GM21360 (cell line): Measurements from ENCODE around the gene RNF19B.

Experiments
- ATAC-seq: cut with Tn5 transposase; IDR thresholded peaks from one replicate; pipeline ENCODE4 v1.9.1; 2021; ENCODE audit warnings: mild to moderate bottlenecking, moderate library complexity; ENCODE audit not compliant: unreplicated experiment

Gene RNF19B

GRCh38 chr1:32903991-32904785, 60.4 kb downstream of the RNF19B start:
- no peak for ATAC-seq

DNA sequence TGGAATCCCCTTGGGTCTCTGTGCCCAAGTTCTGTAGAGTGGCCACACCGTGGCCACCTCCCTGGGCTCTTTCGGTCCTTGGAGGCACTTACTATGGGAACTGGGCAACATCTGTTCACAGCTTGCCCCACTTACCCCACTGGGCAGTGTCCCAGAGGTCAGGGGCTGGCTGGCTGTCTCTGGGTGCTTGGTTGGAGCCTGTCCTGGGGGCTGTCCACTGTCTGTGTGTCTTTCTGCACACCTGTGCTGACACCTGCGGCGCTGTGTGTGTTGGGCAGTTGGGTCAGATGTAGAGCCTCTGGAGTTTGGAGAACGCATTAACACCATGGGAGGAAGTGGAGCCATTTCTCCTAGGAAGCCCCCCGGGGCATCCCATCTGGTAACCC, 62.1 kb downstream of the RNF19B start:
- ATAC-seq = no peak

DNA sequence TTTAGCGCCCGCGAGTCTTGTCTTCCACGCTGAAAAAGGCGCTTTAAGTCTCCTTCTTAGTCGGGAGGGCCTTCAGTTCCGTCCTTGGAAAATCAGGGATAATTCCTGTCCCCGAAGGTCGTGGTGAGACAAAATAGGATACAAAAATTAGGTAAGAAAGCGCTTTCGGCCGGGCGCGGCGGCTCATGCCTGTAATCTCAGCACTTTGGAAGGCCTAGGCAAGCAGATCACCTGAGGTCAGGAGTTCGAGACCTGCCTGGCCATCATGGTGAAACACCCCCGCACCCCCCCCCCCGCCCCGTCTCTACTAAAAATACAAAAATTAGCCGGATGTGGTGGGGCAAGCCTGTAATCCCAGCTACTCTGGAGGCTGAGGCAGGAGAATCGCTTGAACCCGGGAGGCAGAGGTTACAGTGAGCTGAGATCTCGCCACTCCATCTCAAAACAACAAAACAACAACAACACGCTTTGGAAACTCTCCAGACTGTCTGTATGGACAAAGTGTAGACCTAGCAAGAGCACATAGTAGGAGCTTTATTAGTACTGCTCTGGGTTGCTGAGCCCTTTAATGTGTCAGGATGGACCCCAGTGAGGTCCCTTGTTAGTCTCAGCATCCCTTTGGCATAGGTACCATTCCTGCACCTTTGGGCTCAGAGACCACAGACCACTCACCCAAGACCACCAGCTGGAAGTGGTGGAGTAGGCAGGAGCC, 62.6 kb downstream of the RNF19B start:
- no peak for ATAC-seq

- no peak for ATAC-seq
Observed at GRCh38 chr1:32900956-32901822, 63.4 kb downstream of the RNF19B start, which contains the start of gene TMEM54. Gene TMEM54, minus strand, starts transcription at chr1:32901389. Its CDS starts 151 bp downstream, at chr1:32901238.

DNA sequence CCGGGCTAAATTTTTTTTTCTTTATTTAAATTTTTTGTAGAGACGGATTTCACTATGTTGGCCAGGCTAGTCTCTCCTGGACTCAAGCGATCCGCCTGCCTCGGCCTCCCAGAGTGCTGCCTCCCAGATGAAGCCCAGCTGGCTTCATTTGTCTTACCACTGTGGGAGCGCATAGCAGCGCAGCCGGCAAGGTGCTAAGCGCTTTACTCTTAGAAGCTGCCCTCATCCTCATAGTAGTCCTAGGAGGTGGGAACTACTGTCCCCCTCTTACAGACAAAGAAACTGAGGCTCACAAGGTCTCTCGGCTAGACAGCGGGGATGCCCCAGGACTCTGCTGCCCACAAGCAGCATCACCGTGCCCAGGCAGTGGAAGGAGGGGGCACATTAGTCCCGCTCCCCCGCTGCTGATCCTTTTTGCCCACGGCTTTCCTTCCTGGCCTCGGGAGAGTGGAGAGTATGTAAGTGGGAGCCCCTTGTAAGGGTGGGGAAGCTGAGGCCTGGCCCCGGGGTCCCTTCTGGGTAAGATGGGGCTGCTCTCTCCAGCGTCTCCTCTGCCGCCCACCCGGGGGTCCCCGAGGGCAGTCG, 64.1 kb downstream of the RNF19B start:
- no peak for ATAC-seq

DNA sequence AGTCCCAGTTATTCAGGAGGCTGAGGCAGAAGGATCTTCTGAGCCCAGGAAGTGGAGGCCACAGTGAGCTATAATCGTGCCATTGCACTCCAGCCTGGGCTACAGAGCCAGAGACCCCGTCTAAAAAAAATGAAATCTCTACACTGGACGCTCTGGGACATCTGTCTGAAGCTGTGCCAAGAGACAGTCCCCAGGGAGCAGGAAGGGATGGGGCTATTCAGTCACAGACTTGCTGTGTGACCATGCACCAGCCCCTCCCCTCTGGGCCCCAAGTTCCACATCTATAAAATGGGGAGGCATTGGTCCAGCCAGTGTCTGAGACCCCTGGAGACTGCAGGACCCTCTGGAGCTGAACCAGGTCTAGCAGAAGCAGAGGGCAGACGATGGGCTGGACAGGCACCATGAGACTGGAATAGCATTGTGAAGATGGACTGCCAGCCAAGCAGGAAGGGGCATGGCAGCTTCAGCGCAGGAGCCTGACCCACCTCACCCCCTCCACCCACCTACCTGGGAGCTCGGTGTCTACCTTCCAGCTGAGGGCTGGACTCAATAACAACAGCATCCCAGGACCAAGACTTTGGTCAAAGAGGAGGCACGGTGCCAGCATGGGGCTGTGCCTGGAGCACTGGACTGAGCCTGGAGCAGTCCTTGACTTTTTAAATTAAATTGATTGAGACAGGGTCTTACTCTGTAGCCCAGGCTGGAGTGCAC, 64.9 kb downstream of the RNF19B start:
- ATAC-seq = no peak

GRCh38 chr1:32898958-32899357, 65.7 kb downstream of the RNF19B start:
- ATAC-seq = no peak

GRCh38 chr1:32898056-32898455, 66.6 kb downstream of the RNF19B start:
- ATAC-seq = no peak

GRCh38 chr1:32897082-32898049, 67.2 kb downstream of the RNF19B start:
- ATAC-seq = no peak

GRCh38 chr1:32896451-32896850, 68.2 kb downstream of the RNF19B start:
- no peak for ATAC-seq

DNA sequence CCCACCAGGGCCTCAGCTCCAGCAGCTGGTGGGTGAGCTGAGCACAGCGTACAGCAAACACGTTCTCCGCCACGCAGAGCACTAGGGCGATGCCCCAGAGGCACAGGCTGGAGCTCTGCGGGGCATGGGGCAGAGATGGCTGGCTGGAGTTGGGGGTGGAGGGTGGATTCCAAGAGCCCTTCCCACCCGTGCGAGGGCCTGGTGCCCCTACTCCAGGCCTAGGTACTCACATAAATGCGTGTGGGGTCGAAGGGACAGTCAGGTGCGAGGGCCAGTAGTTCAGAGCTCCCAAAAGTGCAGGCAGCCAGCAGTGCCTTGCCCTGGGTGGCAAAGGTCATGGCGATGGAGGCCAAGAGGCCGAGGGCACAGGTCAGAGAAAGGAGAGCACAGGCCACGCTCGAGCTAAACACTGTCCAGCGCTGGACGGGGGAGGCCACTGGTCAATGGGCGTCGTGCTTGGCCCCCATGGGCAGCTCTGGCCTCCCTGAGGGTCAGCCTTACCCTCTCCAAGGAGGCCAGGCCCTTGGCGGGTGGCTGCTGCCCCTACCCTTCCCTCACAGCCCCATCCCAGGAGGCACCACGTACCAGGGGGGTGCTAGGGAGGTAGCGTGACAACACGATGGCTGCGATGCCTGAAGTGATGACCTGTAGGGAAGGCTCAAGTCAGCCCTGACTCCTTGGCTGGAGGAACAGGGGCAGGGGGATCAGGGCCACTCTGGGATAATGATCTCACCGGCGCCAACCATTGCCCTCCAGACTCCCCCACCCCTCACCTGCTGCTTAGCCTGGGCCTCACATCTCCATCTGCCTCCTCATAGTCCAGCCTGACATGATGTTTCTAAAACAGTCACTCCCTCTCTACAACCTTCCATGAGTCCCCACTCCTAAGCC, 69.0 kb downstream of the RNF19B start:
- no peak for ATAC-seq

DNA sequence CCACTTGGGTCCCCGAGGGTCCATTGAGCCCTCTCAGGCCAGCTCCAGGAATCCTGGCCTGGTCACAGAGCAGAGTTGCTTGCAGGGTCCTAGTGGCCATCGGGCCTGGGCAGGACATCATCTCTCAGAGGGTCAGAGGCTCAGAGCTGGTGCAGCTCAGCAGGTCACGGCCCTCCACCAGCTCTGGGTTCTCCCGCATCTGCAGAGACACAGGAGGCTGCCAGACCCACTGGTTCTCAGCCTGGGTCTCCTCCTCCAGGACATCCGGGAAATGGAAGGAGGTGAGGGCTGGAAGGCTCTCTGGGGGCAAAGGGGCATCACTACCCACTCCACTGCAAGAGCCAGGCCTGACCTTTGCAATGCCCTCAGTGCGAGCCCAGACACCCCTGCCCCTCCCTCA, 69.9 kb downstream of the RNF19B start:
- ATAC-seq = no peak

- ATAC-seq = no peak
Observed at GRCh38 chr1:32894019-32894600, 70.5 kb downstream of the RNF19B start.

- ATAC-seq = no peak
Observed at GRCh38 chr1:32893198-32894018, 71.2 kb downstream of the RNF19B start.

GRCh38 chr1:32892368-32893197, 72.0 kb downstream of the RNF19B start:
- ATAC-seq = no peak

GRCh38 chr1:32891630-32892029, 73.0 kb downstream of the RNF19B start:
- no peak for ATAC-seq
